AG09319 (cell line): ENCODE measurements around the gene IFNGR1.

Source experiments
- DNase-seq: peaks from one replicate; pipeline ENCODE4 v3.0.0-alpha.2; 2010; ENCODE audit warnings: low read depth; ENCODE audit errors: extremely low read depth
- CTCF ChIP-seq: IDR thresholded peaks from 2 replicates; pipeline ENCODE4 v1.5.1; 2011; ENCODE audit warnings: low read depth, mild to moderate bottlenecking, inconsistent platforms, low read length, moderate library complexity

Gene IFNGR1

GRCh38 chr6:137160763-137161162 lies 58.4 kb downstream of the IFNGR1 start:
- DNase-seq = no peak
- TF ChIP-seq CTCF = no peak

GRCh38 chr6:137159912-137160311 lies 59.3 kb downstream of the IFNGR1 start:
- TF ChIP-seq CTCF = no peak
- no peak for DNase-seq

GRCh38 chr6:137157601-137158000 lies 61.6 kb downstream of the IFNGR1 start:
- DNase-seq = no peak
- no peak for TF ChIP-seq CTCF

- no peak for TF ChIP-seq CTCF
- no peak for DNase-seq
Observed at GRCh38 chr6:137156650-137157049, 62.5 kb downstream of the IFNGR1 start.

GRCh38 chr6:137155830-137156229 lies 63.4 kb downstream of the IFNGR1 start:
- no peak for DNase-seq
- no peak for TF ChIP-seq CTCF

GRCh38 chr6:137150072-137150471 lies 69.1 kb downstream of the IFNGR1 start:
- TF ChIP-seq CTCF = no peak

GRCh38 chr6:137149035-137149393 lies 70.2 kb downstream of the IFNGR1 start:
- DNase-seq = no peak
- no peak for TF ChIP-seq CTCF

More at GRCh38 chr6:137150072-137150471, 69.1 kb downstream of the IFNGR1 start:
- no peak for DNase-seq
